Activated CD4-positive, alpha-beta T cell treated with anti-CD3 and anti-CD28 coated beads, Interleukin-2, Interleukin-6, amounts not matched to agents 100 ng/mL and 50 ng/mL, durations not matched to agents 16 hours and 8 hours (primary cell): ENCODE data around the gene CEP97.

Experiments used
- DNase-seq: peaks from one replicate; pipeline ENCODE4 v3.0.0-alpha.2; 2020

The CEP97 gene

DNA sequence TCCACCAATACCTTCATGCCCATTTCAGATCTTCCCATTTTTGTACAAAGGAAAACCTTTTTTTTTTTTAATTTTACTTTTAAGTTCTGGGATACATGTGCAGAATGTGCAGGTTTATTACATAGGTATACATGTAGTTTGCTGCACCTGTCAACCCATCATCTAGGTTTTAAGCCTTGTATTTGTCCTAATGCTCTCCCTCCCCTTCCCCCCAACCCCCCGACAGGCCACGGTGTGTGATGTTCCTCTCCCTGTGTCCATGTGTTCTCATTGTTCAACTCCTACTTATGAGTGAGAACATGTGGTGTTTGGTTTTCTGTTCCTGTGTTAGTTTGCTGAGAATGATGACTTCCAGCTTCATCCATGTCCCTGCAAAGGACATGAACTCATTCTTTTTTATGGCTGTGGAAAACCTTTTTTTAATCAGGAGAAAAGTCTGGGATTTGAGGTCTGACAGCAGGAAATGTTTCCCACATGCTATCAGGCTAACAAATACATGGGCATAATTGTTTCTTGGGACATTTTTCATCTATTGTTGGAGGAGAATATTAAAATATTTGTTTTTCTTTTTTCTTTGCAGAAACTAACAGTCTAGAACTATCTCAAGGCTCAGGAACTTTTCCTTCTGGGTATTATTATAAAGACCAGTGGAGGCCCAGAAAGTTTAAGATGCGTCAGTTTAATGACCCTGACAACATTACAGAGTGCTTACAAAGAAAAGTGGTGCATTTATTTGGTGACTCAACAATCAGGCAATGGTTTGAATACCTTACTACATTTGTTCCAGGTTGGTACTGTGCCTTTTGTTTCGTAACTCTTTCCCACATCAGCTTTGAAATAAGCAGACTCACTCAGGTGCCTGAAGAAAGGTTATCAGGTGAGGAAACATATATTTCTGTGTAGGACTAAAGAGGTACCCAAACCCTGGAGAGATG is 92.1 kb downstream of the CEP97 start:
- no peak for DNase-seq

DNA sequence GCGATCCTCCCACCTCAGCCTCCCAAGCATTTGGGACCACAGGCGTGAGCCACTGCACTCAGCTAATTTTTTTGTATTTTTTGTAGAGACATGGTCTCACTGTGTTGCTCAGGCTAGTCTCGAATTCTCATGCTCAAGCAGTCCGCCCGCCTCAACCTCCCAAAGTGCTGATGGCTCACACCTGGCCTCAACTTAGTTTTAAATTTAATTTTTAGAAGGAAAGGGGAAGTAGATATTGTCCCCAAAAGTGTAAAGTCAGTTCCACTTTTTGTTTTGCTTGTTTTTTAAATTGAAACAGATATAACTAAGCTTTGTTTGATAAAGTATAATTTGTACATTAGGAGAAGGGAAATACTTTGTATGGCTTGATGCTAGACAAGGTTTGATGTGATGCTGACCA is 93.6 kb downstream of the CEP97 start:
- DNase-seq, result no peak

DNA sequence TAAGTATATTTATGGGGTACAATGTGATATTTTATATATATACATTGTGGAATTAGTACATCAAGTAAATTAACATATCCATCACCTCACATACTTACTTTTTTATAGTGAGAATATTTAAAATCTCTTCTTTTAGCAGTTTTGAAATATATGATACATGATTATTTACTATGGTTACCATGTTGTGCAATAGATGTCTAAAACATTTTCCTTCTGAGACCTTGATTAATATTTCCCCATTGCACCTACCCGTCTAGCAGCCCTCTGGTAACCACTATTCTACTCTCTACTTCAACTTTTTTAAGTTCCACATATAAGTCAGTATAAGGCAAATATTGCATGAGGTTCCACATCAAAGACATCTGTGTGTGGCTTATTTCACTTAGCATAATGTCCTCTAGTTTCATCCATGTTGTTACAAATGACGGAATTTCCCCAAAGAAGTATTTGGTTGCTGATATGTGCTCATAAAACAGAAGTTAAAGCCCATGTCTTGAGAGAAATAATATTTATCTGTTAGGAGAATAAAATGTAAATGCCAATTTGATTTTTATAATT is 95.3 kb downstream of the CEP97 start:
- no peak for DNase-seq
